Activated T-cell treated with anti-CD3 and anti-CD28 coated beads for 24 hours (primary cell): ENCODE data around the gene MYL4.
"Not testable (repeated sequence)": the region's sequence is repeated elsewhere in the genome, so short reads cannot be mapped to it uniquely, and the experiment has no call there.

ENCODE experiments used
- DNase-seq: peaks from one replicate; pipeline ENCODE4 v3.0.0-alpha.2; 2020; ENCODE audit warnings: low read depth

The MYL4 gene

GRCh38 chr17:47243737-47244598 lies 34.8 kb downstream of the MYL4 start:
- DNase-seq = no peak

DNA sequence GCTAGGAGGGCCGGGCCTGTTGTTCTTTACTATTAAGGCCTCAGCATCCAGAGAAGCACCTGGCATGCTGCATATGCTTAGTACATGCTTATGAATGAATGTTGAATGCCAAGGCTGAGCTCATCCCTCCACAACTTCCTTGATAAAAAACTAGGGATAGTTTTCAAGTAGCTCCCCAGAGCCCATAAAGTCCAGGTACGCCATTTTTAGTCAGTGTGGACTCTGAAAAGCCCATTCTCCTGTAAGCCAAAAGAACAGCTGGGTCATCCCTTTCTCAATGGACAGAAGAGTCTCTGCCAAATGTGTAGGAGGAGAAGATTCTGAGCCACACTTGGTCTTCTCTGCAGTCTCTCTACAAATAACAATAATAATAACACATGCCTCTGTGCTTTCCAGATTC lies 35.5 kb downstream of the MYL4 start:
- DNase-seq = no peak

GRCh38 chr17:47246120-47246519 lies 37.0 kb downstream of the MYL4 start:
- DNase-seq = no peak

DNA sequence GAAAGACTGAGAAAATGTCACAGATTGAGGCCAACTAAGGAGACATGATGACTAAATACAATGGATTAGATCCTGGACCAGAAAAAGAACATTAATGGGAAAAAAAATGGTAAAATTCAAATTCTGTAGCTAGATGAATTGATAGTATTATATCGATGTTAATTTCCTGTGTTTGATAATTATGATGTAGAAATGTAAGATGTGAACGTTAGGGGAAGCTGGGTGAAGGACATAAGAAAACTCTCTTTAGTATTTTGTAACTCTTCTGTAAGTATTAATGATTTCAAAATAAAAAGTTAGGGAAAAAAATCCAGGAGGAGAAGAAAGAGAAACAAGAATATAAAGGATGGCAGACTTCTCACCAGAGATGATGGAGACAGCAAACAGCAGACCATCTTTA lies 41.7 kb downstream of the MYL4 start:
- no peak for DNase-seq

DNA sequence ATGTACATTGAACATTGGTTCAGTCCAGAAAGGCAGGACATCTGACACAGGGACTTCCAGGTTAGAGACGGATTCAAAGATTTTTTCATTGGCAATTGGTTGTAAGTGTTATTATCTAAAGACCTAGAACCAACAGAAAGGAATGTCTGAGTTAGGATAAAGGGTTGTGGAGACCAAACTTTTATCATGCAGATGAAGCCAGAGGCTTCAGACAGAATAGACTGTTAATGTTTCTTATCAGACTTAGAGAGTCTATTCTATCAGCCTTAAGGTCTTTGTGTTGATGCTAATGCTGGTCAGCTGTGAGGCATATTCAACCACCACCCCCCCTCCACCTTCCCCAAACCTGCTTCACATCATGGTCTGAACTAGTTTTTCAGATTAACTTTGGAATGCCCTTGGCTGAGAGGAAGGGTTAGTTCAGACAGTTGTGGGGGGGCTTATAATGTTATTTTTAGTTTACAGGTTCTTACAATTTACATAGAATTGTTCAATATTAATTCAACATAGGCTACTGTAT lies 42.3 kb downstream of the MYL4 start:
- DNase-seq = no peak

- DNase-seq = no peak
Measured at GRCh38 chr17:47252209-47252608, 43.1 kb downstream of the MYL4 start.

GRCh38 chr17:47252766-47253512 lies 43.8 kb downstream of the MYL4 start:
- DNase-seq = no peak

DNA sequence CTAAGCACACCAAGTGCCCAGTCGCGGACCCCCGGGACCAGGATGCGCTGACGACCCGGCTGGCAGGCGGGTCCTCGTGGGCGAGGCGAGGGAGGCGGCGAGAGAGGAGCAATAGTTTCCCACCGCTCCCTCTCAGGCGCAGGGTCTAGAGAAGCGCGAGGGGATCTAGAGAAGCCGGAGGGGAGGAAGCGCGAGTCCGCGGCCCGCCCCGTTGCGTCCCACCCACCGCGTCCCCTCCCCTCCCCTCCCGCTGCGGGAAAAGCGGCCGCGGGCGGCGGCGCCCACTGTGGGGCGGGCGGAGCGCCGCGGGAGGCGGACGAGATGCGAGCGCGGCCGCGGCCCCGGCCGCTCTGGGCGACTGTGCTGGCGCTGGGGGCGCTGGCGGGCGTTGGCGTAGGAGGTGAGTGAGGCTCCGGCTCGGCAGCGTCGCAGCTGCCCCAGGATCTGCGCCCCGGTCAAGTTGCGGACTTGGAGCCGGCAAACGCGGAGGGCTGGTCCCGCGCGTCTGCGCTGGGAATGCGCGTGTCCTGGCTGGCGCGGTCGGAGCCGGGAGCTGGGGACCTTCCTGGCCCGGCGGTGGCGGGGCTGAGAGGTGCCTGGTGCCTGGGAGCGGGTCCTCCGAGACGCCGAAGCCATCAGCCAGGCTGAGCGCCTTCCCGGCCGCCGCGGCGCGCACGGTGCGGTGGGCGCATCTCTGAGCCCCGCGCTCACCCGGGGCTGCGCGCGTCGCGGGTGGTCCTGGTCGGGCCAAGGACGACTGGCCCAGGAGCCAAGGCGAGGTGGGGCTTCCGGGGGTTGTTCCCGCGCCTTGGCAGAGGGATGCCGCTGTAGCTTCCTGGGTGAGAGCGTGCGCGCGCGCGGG lies 44.6 kb downstream of the MYL4 start, which contains the start of gene ITGB3:
TSS of gene ITGB3 (plus strand) at position 287 of the 862 bp plus-strand sequence. CDS start at position 322, 35 bp downstream.
- peak; percentile 26 for DNase-seq

DNA sequence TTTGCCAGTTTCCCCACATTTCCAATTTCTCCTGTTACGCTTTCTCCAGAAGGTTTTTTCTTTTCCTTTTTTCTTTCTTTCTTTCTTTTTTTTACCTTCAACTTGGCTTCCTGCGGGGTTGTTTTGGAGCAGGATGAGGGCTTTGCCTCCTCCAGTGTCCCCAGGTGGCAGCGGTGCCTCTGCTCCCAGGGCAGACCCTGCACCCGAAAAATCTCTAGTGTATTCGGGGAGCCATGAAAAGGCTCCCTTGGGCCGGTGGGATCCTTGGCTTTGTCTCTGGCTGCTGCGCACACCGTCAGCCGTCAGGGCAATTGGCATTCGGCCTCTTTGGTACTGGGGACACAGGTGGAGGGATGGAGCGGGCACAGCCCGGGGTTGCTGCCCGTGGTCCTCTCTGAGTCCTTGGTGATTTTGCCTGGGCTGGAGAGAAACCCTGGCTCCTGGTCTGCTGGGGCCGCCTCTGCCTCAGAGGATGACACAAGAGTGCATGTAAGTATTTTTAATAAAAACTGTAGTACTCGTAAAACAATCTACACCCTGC lies 45.3 kb downstream of the MYL4 start:
- no peak for DNase-seq

GRCh38 chr17:47257651-47258339 lies 48.6 kb downstream of the MYL4 start:
- DNase-seq = no peak

DNA sequence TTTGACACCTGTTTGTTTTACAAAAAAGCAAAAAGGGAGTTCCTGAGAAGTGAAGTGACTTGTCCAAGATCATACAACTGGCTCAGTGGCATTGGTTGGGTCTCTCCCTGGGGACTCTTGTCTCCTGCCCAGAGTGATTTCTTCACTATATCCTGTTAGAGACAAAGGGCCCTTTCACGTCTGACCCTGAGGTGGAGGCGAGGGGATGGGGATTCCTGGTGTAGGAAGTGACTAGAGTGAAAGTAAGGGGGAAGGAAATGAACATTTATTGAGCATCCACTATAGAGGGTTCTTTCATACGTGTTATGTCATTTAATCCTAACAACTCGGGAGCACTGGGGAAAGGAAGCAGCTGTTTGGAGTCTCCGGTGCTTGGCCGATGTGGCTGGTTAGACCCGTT lies 53.4 kb downstream of the MYL4 start:
- no peak for DNase-seq

DNA sequence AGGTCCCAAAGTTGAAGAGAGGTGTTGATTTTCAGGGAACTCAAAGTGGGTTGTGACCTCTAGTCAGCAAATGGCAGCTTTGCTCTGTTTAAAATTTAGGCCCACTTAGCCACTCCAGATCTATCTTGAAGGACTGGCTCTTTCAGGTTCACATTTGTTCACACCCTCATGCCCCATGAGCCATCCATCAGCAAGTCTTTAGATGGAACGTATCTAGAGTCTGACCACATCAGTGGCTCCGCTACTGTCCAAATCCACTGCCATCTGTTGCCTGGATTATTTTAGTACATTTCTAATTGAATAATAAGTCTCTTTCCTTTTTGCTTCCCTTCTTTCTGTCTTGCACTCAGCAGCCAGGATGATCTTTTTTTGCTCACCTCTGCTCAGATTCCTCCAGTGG lies 55.0 kb downstream of the MYL4 start:
- DNase-seq = no peak

DNA sequence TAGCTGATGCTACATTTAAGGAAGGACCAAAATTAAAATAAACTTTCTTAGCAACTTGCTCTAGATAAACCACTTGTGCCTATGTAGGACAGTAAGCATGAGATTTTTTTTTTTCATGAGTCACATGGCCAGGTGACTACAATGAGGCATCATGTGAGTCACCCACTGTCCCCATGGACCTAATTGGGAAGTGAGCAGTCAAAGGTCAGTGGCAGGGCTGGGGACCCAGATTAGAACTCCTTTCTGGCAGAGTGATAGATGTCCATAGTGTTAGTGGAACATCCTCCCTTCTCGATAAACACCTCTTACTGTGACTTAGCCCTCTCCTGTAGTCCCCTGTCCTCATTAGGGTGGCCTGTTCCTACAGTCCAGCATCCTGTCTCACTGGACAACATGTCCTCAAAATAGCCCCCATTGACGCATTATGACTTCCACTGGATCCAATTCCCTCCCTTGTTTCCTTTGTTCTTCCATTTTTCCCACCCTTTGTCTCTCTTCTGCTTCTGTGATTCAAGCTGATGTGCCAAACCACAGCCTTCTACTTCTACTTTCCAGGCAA lies 56.9 kb downstream of the MYL4 start:
- DNase-seq = no peak

DNA sequence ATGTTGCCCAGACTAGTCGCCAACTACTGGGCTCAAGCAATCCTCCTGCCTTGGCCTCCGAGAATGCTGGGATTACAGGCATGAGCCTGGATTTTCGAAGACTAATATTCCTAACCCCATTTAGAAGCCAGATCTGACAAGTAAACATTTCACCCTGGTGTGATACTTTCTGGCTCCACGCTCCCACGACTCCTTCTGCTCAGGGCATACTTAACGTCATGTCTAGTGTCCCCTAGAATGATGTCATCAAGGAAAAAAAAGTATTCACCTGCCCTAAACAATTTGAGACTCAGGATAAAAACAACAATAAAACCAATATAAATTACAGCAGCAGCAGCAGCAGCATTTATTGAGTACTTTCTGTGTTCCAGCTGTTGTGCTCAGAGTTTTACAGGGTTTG lies 57.6 kb downstream of the MYL4 start:
- no peak for DNase-seq

DNA sequence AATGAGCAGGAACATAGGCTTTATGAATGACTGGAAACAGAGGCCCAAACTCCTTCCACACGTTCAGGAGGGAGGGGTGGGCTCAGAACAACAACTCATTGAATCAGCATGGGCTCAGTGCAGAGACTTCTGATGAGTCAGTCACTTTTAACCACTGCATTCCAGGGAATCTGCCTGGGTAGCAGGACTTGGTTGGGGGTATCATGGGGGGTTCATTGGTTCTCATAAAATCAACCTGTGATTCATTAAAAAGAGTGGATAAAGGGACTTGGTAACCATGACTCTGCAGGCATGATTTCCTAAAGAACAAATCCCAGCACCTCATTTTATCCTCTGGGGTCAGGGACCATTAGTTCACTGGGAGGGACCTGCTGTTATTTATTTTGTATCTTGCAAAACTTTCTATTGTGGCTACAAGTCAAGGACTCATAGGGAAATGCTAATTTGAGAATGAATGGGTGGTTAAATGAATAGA lies 58.2 kb downstream of the MYL4 start:
- no peak for DNase-seq

GRCh38 chr17:47268964-47269363 lies 59.8 kb downstream of the MYL4 start:
- DNase-seq = not testable (repeated sequence)

DNA sequence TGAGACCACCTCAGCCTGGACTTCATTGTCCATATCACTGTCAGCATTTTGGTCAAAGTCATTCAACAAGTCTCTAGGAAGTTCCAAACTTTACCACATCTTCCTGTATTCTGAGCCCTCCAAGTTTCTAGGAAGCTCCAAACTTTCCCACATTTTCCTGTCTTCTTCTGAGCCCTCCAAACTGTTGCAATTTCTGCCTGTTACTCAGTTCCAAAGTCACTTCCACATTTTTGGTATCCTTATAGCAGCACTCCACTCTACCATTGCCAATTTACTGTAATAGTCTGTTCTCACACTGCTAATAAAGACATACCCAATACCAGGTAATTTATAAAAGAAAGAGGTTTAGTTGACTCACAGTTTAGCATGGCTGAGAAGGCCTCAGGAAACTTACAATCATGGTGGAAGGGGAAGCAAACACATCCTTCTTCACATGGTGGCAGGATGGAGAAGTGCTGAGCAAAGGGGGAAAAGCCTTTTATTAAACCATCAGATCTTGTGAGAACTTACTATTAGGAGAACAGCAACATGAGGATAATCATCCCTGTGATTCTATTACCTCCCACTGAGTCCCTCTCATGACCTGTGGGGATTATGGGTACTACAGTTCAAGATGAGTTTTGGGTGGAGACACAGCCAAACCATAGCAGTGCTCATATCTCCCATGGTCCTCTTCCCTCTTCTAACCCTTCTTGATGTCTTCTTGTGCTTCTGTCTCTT lies 60.6 kb downstream of the MYL4 start:
- DNase-seq = not testable (repeated sequence)

- DNase-seq = no peak
Measured at GRCh38 chr17:47270946-47271705, 62.0 kb downstream of the MYL4 start.

GRCh38 chr17:47272491-47272890 lies 63.3 kb downstream of the MYL4 start:
- DNase-seq = no peak
